IPS-18c (cell line): Measurements from ENCODE around the gene SIVA1.

Source experiments
- H3K4me3 ChIP-seq: 2 replicates; pipeline ENCODE4 v1.7.0; 2013; ENCODE audit warnings: low read depth, mild to moderate bottlenecking, low read length, moderate library complexity; ENCODE audit not compliant: insufficient read depth
- H3K9me3 ChIP-seq: one replicate; pipeline ENCODE4 v1.6.1; 2013; ENCODE audit warnings: mild to moderate bottlenecking, low read length, moderate library complexity; ENCODE audit not compliant: control insufficient read depth, insufficient read depth

SIVA1 gene

DNA sequence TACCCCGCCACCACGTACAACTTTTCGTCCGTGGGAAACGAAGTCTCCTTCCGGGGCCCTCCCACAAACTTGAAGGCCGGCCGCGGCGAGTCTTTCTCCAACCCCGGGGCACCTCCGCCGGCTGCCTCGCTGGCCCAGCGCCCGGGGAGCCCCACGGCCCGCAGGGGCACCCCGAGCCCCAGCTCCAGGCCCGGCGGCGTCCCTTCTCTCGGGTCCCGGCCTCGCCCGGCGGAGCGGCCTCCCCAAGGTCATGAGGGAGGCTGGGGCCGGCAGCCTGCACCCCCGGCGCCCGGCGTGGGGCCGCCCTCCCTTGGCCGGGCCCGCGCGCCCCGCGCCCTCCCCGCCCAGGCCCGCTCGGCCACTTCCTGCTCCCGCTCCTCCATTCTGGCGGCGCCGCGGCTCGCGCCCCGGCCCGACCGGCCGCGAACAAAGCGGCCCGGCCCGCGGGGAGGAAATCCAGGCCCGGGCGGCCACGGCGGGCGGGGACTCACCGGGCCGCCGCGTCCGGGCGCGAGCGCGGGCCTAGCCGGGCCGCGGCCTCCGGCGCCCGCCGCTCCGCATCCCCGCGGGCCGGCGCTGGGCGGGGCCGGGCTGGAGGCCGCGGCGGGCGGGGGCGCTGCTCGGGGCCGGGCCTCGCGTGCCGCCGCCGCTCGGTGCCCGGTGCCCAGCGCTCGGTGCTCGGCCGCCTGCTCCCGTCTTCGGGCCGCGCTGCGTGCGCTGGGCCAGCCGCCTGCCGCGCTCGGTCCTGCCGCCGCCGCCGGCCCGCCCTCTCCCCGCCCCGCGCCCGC is 42.2 kb downstream of the SIVA1 start, which contains the start of gene AKT1:
Gene AKT1, minus strand, starts transcription at position 756 of the 788 bp plus-strand sequence. CDS start 3,105 bp downstream, outside the sequence.
- Histone ChIP-seq H3K9me3 (no peaks in the 10 kb centered on the region), H3K4me3 (peak within 1 kb of the TSS; percentile 61)

DNA sequence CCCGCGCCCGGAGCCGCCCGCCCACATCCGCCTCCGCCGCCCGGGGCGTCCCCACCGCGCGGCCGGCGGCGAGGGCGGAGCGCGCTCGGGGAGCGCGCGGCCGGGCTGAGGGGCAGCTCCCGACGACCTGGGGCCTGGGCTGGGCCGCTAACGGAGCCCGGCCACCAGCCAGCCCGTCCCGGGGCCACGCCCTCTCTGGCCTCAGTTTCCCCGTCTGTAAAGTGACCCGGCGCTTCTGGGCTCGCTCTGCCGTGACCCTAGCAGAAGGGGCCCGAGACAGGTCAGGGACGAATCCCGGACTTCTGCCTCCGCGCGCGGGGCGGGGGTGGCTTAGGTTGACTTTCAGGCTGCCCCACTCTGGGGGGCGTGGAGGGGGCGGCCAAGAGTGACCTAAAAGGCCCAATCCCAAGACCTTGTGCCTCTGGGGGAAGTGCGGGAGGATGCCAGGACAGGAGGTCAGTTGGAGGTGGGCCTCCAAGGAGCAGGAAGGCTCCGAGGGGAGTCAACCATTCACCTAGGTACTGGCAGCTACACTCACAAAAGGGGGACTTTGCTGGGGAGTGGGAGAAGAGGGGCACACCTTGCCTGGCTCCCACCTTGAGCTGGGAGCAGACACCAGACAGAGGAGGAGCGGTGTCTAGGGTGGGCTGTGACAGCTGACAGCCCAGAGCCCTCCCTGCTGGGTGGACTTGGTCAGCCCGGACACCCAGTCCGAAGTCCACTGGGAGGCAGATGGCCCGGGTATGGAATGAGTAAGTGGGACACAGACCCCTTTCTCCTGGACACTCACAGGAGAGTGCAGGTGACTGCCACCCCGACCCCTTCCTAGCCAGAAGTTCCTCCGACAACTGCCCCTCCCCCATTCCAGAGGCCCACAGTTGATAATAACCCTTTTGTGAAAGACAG is 43.1 kb downstream of the SIVA1 start:
- H3K4me3 ChIP-seq, result peak overlapping the region; percentile 55; the same call in 1 of the 2 replicates
- H3K9me3 ChIP-seq, result no peaks in the 10 kb centered on the region

DNA sequence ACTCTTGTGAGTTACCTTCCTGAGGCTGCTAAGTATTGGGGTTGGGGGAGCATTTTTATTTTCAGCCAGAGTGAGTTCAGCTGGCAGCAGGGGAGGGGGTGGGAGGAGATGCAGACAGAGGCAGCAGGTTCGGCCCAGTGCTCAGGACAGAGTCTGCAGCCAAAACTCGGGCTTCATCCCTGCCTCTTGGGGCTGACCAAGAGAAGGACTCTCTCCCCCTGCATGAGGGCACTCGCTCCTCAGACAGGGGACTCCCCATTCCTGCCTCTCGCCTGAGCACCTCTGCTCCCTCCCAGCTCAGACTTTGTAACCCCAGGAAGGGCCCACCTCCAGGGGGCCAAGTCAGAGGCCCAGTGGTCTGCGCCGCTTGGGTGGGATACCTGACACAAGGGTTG is 43.7 kb downstream of the SIVA1 start:
- Histone ChIP-seq H3K9me3 (no peaks in the 10 kb centered on the region), H3K4me3 (no peak overlapping the region)

DNA sequence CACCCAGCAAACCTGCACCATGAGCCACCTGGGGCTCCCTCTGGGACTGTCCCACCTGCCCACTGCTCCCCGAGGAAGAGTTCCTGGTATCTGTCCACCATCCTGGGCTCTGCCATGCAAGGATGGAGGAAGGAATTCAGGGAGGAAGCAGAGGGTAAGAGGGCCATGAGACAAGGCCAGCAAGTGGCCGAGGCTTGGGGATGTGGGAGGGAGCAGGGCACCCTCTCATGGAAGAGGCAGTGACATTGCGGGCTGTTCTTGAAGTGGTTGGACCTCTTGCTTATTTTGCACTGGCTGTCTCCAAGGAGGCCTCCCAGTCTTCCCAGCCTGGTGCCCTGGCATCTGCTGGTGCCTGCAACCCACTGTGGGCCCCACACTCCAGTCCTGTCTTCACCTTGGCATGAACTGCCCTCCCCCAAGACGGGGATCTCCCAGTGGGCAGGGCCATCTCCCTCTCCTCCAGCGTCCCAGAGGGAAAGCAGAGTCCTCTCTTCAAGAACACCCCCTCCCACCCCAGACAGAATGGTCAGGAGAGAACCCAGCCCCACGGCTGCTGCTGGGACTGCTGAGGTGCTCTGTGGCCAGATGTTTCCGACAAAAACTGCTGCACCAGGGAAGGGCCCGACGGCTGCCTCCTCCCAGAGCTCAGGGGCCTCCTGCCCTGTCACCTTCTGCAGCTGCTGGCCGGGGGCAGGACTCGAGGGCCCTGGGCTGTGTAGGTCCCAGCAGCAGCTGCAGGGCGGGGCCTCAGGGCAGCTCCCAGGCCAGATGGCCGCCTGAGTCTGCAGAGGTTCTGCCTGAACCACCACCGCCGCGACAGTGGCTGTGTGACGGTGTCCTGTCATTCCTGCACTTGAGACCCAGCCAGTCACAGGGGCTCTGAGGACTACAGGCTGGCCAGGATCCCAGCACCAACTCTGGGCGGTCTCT is 44.4 kb downstream of the SIVA1 start:
- H3K4me3 ChIP-seq, result no peak overlapping the region

DNA sequence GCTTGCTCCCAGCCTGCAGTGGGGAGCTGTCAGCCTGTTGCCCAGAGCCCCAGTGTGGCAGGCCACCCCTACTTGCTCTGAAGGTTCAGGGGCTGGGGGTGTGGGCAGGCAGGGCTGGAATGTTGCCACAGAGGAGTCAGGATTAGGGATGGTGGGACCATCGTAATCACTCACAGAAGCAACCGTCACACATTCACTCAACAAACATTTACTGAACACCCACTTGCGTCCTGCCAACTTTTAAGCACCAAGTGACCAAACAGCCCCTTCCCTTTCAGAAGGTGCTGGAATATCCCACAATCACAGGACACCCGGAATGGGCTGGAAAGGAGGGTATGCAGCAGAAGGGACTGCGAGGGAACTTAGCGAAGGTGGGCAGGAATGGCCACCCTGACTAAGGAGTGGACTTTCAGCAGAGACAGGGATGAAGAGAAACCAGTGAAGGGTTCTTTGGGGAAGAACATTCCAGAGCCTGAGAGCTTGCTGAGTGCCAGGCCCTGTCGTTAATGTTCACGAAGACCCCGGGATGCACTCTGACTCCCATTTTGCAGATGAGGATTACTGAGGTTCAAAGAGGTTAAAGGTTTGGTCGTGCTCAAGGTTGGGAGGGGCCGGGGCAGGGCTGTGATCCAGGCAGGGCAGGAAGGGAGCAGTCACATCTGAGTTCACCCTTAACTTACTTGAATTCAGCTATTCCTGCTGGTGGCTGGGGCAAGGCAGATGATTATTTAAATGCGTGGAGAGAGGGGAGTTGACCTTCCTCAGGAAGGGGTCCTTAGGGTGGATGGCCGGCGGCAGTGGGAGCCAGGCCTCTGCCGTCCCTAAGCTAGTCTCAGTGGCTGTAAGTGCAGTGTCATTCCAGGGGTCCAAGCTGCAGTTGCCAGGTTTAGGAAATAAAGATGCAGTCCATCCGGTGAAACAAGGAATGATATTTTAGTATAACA is 45.6 kb downstream of the SIVA1 start:
- H3K4me3 ChIP-seq, result no peak overlapping the region
- no peaks in the 10 kb centered on the region for H3K9me3 ChIP-seq

More for the DNA sequence above, 44.4 kb downstream of the SIVA1 start:
- no peaks in the 10 kb centered on the region for H3K9me3 ChIP-seq

DNA sequence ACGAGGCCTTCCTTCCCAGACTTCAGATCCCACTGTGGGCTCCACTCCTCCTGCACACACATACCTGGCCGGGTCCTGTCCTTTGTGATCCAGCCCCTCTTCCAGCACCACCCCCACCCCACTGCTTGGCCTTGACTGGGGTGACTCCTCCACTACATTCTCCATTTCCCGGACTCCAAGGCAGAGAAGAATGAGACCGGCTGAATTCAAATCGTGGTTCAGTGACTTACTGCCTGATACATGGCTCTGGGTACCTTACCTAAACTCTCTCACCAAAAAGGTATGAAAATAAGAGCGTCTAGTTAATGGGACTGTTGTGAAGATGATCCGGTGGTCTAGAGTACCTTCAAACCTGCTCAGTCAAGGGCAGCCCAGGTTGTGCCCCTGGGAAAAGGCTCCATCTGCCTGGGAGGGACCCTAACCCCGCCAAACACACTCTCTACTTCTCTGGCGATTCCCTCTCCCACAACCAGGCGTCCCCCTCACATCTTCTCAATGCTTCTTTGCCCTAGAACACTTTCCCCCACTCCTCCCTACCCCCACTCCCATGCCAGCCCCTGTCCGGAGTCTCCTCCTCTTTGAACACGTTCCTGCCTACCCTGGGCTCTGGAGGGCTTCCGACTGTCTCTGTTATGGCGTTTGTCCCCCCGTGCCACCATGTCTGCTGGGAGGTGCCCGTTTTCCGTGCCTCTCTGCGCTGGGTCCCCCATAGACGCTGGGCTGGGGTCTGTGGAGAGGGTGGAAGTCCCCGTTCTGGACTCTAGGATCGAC is 46.5 kb downstream of the SIVA1 start:
- H3K9me3 ChIP-seq, result no peaks in the 10 kb centered on the region
- H3K4me3 ChIP-seq, result peak overlapping the region; percentile 60

DNA sequence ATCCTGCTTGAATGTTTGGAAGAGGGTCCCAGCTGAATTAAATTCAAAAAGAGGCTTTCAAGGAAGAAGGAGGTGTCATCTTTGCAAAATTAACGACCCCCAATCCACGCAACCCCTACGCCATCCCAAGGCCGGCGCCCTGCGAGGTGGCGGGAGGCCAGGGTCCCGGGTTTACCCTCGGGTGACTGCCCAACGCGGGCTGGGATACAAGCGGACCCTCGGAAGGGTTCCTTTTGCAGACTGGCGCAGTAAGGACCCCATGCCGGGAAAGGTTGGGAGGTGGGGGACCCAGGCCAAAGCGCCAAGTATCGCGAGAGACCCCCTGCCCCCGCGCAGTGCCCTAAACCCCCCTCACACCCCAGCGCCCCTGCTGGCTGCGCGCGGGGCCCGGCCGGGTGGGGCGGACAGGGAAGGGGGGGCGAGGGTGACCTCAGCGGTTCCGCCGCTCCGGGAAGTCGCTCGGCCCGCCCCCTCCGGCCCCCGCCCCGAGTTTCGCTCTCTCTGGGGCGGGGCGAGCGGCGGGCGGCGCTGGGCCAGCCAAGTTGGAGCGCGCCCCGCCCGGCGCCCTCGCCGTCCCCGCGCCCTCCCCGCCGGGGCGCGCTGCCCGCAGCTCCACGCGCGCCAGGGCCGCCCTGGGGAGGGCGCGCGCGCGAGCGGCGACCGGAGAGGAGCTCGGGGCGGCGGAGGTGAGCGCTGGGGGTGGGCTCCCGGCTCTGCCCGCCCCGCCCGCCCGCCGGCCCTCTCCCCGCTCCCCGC is 47.2 kb downstream of the SIVA1 start:
- peak overlapping the region; percentile 60 for H3K4me3 ChIP-seq
- H3K9me3 ChIP-seq, result no peaks in the 10 kb centered on the region

DNA sequence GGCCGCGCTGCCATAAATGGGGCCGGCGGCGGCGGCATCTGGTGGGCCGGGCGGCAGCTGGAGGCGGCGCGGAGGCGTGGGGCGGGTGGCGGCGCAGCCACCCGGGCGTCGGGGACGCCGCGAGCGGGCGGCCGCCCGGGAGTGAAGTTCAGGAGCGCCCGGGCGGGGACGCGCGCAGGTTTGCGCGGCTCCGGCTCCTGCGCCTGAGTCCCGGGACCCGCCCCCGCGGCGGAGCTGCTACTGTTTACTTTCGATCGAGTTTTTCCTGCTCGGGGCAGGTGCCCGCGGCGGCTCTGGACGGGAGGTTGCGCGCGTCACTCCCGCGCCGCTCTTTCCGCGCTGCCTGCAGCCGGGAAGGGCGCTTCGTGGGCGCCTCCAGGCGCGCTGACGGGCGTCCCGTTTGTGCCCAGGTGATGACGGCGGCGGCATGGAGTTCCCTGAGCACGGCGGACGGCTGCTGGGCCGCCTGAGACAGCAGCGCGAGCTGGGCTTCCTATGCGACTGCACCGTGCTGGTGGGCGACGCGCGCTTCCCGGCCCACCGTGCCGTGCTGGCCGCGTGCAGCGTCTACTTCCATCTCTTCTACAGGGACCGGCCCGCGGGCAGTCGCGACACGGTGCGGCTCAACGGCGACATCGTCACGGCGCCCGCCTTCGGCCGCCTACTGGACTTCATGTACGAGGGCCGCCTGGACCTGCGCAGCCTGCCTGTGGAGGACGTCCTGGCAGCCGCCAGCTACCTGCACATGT is 48.0 kb downstream of the SIVA1 start, which contains the start of gene ZBTB42:
Gene ZBTB42, plus strand, starts transcription at position 331 of the 749 bp plus-strand sequence. Its CDS starts 97 bp downstream, at position 428.
- Histone ChIP-seq H3K4me3 (peak within 1 kb of the TSS; percentile 65), H3K9me3 (no peaks in the 10 kb centered on the region)

DNA sequence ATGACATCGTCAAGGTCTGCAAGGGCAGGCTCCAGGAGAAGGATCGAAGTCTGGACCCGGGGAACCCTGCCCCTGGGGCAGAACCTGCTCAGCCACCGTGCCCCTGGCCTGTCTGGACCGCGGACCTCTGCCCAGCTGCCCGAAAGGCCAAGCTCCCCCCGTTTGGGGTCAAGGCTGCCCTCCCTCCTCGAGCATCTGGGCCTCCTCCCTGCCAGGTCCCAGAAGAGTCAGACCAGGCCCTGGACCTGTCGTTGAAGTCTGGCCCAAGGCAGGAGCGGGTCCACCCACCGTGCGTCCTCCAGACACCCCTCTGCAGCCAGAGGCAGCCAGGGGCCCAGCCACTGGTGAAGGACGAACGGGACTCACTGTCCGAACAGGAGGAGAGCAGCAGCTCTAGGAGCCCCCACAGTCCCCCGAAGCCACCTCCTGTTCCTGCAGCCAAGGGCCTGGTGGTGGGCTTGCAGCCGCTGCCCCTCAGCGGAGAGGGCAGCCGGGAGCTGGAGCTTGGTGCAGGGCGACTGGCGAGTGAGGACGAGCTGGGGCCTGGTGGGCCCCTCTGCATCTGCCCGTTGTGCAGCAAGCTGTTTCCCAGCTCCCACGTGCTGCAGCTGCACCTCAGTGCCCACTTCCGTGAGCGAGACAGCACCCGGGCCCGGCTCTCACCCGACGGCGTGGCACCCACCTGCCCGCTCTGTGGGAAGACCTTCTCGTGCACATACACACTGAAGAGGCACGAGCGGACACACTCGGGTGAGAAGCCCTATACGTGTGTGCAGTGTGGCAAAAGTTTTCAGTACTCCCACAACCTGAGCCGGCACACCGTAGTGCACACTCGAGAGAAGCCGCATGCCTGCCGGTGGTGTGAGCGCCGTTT is 48.8 kb downstream of the SIVA1 start:
- Histone ChIP-seq H3K4me3 (peak overlapping the region; percentile 65), H3K9me3 (no peaks in the 10 kb centered on the region)

DNA sequence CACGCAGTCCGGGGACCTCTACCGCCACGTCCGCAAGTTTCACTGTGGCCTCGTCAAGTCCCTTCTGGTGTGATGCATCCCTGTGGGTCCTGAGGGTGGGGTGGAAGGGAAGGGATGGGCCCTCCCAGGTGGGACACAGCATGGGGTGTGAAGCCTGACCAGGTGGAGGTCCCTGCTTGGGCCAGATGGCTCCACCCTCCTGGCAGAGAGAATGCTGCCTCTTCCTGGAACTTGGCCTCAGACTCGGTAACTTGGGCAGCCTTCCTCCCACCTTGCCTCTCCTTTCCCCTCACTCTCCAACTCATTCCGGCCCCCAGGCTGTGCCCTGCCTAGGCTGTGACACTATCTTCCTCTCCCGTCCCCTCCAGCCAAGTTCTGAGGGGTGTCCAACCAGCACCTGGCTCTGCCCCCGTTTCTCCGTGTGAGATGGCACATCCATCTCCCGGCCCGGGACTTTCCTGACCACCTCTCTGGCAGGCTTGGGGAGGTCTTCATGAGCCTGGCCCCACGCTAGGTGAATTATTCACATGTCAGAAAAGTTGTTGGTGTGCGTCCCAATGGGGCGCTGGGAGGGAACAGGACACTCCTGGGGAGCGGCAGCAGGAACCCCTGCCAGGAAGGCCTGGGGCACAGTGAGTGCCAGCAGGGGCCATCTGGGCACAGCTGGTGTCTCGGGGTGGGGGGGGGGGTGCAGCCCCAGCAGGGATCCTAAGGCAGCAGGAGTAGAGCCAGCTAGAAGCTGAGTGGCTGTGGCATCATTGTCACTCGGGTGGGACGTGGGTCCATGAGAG is 49.6 kb downstream of the SIVA1 start:
- Histone ChIP-seq H3K9me3 (no peaks in the 10 kb centered on the region), H3K4me3 (no peak overlapping the region)

DNA sequence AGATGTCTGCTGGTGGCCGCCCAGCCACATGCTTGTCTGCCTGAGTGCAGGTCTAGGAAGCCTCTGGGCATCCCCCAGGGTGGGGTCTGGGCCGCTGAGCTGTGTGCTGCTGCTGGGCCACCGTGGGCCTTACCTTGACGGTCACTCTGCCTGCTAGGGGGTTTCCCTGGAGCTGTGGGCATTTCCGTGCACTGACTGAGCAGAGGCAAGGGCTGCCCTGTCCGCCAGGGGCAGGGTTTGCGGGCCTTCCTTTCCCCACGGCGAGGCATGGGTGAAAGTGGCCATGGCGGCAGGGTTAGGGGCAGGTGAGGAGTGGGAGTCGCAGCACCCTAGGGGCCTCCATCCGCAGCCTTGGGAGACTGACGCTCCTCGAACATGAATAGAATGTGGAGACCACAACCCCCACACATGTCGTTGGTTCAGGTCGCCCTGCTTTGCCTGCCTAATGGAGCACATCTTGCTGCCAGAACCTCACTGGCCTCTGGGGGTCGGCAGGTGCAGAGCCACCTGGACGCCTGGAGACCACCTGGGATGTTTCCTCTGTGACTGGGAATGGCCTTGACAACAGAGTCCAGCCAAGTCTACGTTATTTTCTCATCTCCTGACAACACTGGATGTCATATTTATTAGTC is 50.4 kb downstream of the SIVA1 start:
- H3K4me3 ChIP-seq, result no peak overlapping the region
- no peaks in the 10 kb centered on the region for H3K9me3 ChIP-seq

DNA sequence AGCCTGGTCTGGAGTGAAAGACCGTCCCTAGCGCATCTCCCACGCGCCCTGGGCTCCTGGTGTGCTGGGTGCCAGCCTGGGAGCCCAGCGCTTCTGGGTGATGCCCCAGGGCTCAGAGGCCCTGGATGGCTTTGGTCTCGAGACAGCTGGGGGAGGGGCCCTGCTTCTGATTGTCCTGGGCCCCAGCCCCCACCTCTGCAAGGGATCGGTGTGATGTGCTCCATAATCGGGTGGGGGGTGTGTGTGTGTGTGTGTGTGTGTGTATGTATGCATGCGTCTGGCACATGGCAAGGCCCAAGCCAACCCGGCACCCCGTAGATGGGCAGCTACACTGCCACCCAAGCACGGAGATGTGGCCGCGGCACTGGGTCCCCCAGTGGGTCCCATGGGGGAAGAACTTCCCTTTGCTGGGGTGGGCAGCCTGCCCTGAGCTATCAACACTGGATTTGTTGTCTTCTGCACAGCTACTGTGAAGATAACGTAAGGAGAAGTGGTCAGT is 51.0 kb downstream of the SIVA1 start:
- H3K4me3 ChIP-seq, result no peak overlapping the region
- no peaks in the 10 kb centered on the region for H3K9me3 ChIP-seq
